ENCODE measurements around the gene ARHGEF28.

Gene ARHGEF28

GRCh38 chr5:73969195-73970036, 343.4 kb downstream of the ARHGEF28 start:
- no peak for DNase-seq (ENCODE audit: low read depth)

- no peak for DNase-seq (ENCODE audit: low read depth)
Measured at GRCh38 chr5:73971326-73971725, 345.3 kb downstream of the ARHGEF28 start.

- DNase-seq (ENCODE audit: low read depth) = no peak
Measured at GRCh38 chr5:73973135-73973534, 347.1 kb downstream of the ARHGEF28 start.

GRCh38 chr5:73974871-73975360, 348.9 kb downstream of the ARHGEF28 start:
- DNase-seq (ENCODE audit: low read depth) = no peak

- DNase-seq (ENCODE audit: low read depth) = no peak
Measured at GRCh38 chr5:73975845-73976244, 349.8 kb downstream of the ARHGEF28 start.

- DNase-seq (ENCODE audit: low read depth) = no peak
Measured at GRCh38 chr5:73977146-73977545, 351.1 kb downstream of the ARHGEF28 start.

GRCh38 chr5:73979321-73979720, 353.3 kb downstream of the ARHGEF28 start:
- DNase-seq (ENCODE audit: low read depth) = no peak

- DNase-seq (ENCODE audit: low read depth) = no peak
Measured at GRCh38 chr5:73981704-73982103, 355.7 kb downstream of the ARHGEF28 start.

- no peak for DNase-seq (ENCODE audit: low read depth)
Measured at GRCh38 chr5:73983644-73984043, 357.6 kb downstream of the ARHGEF28 start.

- DNase-seq (ENCODE audit: low read depth) = no peak
Measured at GRCh38 chr5:73985145-73985544, 359.1 kb downstream of the ARHGEF28 start.

- DNase-seq (ENCODE audit: low read depth) = no peak
Measured at GRCh38 chr5:73986729-73987128, 360.7 kb downstream of the ARHGEF28 start.

GRCh38 chr5:73987915-73988314, 361.9 kb downstream of the ARHGEF28 start:
- DNase-seq (ENCODE audit: low read depth) = no peak

- no peak for DNase-seq (ENCODE audit: low read depth)
Measured at GRCh38 chr5:73989956-73990355, 364.0 kb downstream of the ARHGEF28 start.

Measured in activated T-cell treated with anti-CD3 and anti-CD28 coated beads for 48 hours (primary cell).